HG02588 (cell line): ENCODE results near the gene RBM4.
"Not testable (repeated sequence)": the region's sequence is repeated elsewhere in the genome, so short reads cannot be mapped to it uniquely, and the experiment has no call there.

Experiments
- ATAC-seq: cut with Tn5 transposase; IDR thresholded peaks from one replicate; pipeline ENCODE4 v1.9.1; 2021; ENCODE audit warnings: mild to moderate bottlenecking, moderate library complexity; ENCODE audit not compliant: unreplicated experiment

RBM4 gene

GRCh38 chr11:66616379-66617154 lies 21.9 kb upstream of the RBM4 start, which contains the start of gene RBM14:
RBM14 (plus strand) TSS chr11:66616630; CDS start chr11:66616721, 91 bp downstream.
- ATAC-seq, result peak; percentile 89

GRCh38 chr11:66617155-66617834 lies 21.2 kb upstream of the RBM4 start:
- ATAC-seq, result no peak

GRCh38 chr11:66619080-66619554 lies 19.4 kb upstream of the RBM4 start:
- no peak for ATAC-seq

GRCh38 chr11:66624450-66624849 lies 14.1 kb upstream of the RBM4 start:
- ATAC-seq, result no peak

- ATAC-seq, result no peak
Observed at GRCh38 chr11:66625041-66625751, 13.3 kb upstream of the RBM4 start.

GRCh38 chr11:66625752-66626149 lies 12.8 kb upstream of the RBM4 start:
- no peak for ATAC-seq

- no peak for ATAC-seq
Observed at GRCh38 chr11:66626382-66626781, 12.1 kb upstream of the RBM4 start.

GRCh38 chr11:66626926-66627325 lies 11.6 kb upstream of the RBM4 start:
- ATAC-seq, result no peak

GRCh38 chr11:66628061-66628603 lies 10.4 kb upstream of the RBM4 start:
- ATAC-seq, result no peak

GRCh38 chr11:66629356-66629755 lies 9.1 kb upstream of the RBM4 start:
- no peak for ATAC-seq

- no peak for ATAC-seq
Observed at GRCh38 chr11:66631883-66632282, 6.6 kb upstream of the RBM4 start.

- no peak for ATAC-seq
Observed at GRCh38 chr11:66632952-66633351, 5.6 kb upstream of the RBM4 start.

GRCh38 chr11:66636411-66636810 lies 2.1 kb upstream of the RBM4 start:
- ATAC-seq, result no peak

- no peak for ATAC-seq
Observed at GRCh38 chr11:66637557-66638176, 836 bp upstream of the RBM4 start.

- ATAC-seq, result no peak
Observed at GRCh38 chr11:66639066-66639813, 737 bp downstream of the RBM4 start.

- not testable (repeated sequence) for ATAC-seq
Observed at GRCh38 chr11:66639814-66640340, 1.4 kb downstream of the RBM4 start.

GRCh38 chr11:66641834-66642233 lies 3.3 kb downstream of the RBM4 start:
- no peak for ATAC-seq

- no peak for ATAC-seq
Observed at GRCh38 chr11:66643745-66644437, 5.4 kb downstream of the RBM4 start.

GRCh38 chr11:66646828-66647227 lies 8.3 kb downstream of the RBM4 start:
- ATAC-seq, result no peak
